ENCODE results near the gene NUMB. TPM values are rescaled to one million over a fixed set of nuclear protein-coding genes. Genes with fewer than 3 reads are reported as not detected.

The NUMB gene
- total and polyA plus RNA-seq, 2 donors (not counting 3 experiments of a cell fraction or from before 2014, with no cell fraction given): 128 to 164 TPM

DNA sequence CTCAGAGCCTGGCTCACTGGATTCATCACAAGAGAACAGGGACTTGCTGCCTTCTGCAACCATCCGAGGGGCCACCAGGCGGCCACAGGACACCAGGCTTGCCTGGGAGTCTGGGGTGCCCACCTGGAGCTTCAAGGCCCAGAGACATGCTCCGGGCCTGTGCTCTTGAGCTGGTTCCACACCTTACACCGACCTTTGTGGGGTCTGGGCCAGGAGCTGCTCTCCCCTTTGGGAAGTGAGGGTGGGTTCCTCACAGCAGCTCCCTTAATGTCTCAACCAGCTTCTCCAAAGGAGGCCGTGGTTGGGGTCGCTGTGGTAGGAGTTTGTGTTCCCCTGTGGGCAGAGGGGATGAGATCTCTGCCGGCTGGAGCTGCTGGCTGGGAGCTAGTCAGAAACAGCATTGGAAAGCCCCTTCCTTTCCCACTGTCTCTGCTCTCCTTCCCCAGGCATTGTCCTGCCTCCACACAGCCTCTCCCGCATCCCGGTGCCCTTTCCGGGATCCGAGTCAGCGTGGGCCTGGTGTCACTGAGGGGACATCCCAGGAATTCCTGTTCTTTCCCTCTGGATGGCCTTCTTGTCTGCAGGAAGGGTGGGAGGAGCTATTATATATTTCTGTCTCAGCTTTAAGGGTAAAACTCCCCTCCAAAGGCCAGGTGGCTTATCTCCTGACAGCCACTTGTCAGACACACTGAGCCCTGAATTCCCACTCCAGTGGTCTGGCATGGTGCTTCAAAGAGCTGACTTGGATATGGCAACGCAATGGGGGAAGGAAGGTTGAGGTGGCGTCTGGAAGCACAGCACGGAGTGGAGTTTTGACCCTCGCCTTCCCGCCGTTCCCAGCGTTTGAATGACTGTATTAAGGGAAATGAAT is 226.1 kb downstream of the NUMB start:
- Histone ChIP-seq H3K79me2 (ENCODE audit: control insufficient read depth, insufficient read depth, low read length) (no peaks in the 10 kb centered on the region), H3K9me3 (replicated peaks; ENCODE audit: control insufficient read depth, insufficient read depth, low read length) (no peaks in the 10 kb centered on the region), H3K9ac (replicated peaks; ENCODE audit: extremely low read depth, insufficient read depth, low read length) (no peak overlapping the region), H4K20me1 (replicated peaks; ENCODE audit: control insufficient read depth, extremely low read depth, insufficient read depth, low read length) (no peaks in the 10 kb centered on the region), H2AFZ (ENCODE audit: low read depth, low read length) (peak overlapping the region; percentile 64), H3K27ac (ENCODE audit: insufficient read depth, low read depth, low read length) (peak overlapping the region; percentile 56), H3K4me2 (ENCODE audit: insufficient read depth, low read length) (peak overlapping the region; percentile 9), H3K9me1 (replicated peaks; ENCODE audit: control insufficient read depth, extremely low read depth, insufficient read depth, low read length) (no peaks in the 10 kb centered on the region), H3K36me3 (ENCODE audit: control insufficient read depth in 2 of 2, extremely low read depth in 1 of 2, insufficient read depth in 2 of 2, low read length in 2 of 2) (no peaks in the 10 kb centered on the region), H3K4me1 (ENCODE audit: control insufficient read depth, extremely low read depth, insufficient read depth, low read length) (peaks cover 36% of the 10 kb centered on the region), H3K27me3 (ENCODE audit: control insufficient read depth in 2 of 2, insufficient read depth in 2 of 2, low read length in 2 of 2) (peaks cover 5% of the 10 kb centered on the region in 2 experiments), H3K4me3 (replicated peaks in 1 of 3; ENCODE audit: insufficient read depth in 1 of 3, low read depth in 1 of 3, low read length in 3 of 3) (no peak overlapping the region)
- BruUV-seq (replicated peaks): no TSS peak
- CTCF ChIA-PET: interaction anchor here (0.7 to 3.6 kb wide), 15 partner anchors 11 to 240 kb away, joined by 3 to 26 read pairs (median 4); no protein-coding TSS in a partner anchor
- DNase-seq (ENCODE audit: low read depth, low spot score): peak; percentile 73
- POLR2A ChIA-PET: interaction anchor here (0.8 to 0.9 kb wide), 2 partner anchors 25 to 71 kb away, joined by 3 read pairs; no protein-coding TSS in a partner anchor
- TF ChIP-seq, protein P1, sequence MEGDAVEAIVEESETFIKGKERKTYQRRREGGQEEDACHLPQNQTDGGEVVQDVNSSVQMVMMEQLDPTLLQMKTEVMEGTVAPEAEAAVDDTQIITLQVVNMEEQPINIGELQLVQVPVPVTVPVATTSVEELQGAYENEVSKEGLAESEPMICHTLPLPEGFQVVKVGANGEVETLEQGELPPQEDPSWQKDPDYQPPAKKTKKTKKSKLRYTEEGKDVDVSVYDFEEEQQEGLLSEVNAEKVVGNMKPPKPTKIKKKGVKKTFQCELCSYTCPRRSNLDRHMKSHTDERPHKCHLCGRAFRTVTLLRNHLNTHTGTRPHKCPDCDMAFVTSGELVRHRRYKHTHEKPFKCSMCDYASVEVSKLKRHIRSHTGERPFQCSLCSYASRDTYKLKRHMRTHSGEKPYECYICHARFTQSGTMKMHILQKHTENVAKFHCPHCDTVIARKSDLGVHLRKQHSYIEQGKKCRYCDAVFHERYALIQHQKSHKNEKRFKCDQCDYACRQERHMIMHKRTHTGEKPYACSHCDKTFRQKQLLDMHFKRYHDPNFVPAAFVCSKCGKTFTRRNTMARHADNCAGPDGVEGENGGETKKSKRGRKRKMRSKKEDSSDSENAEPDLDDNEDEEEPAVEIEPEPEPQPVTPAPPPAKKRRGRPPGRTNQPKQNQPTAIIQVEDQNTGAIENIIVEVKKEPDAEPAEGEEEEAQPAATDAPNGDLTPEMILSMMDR (IDR thresholded peaks at IDR 0.05; ENCODE audit: extremely low read depth in 1 of 2, insufficient read depth in 1 of 2, low read depth in 1 of 2, low read length in 2 of 2): peak; percentile 22 to 47
- TF ChIP-seq EZH2 (IDR thresholded peaks at IDR 0.05; ENCODE audit: borderline replicate concordance, low read depth, low read length, severe bottlenecking): no peak
- TF ChIP-seq, protein P2, sequence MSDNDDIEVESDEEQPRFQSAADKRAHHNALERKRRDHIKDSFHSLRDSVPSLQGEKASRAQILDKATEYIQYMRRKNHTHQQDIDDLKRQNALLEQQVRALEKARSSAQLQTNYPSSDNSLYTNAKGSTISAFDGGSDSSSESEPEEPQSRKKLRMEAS (IDR thresholded peaks at IDR 0.05; ENCODE audit: insufficient read depth, insufficient read length): no peak
- intact Hi-C loops (cut with micrococcal nuclease) (no loop called here), dilution Hi-C loops (cut with MboI; ENCODE audit: extremely low pct_ligation_motif_present, low sequenced_read_pairs) (no loop called here)
- FAIRE-seq: peak; percentile 80

Measured in endothelial cell of umbilical vein (primary cell).